Kidney epithelial cell (primary cell): ENCODE results near the gene NCOR2. TPM values are rescaled to one million over a fixed set of nuclear protein-coding genes. Genes with fewer than 3 reads are reported as not detected.

ENCODE experiments used
- DNase-seq: peaks from one replicate; pipeline ENCODE4 v3.0.0-alpha.2; 2010; ENCODE audit warnings: low read depth
- H3K27me3 ChIP-seq: 2 replicates; pipeline ENCODE4 v1.6.0; 2011; ENCODE audit warnings: low read length; ENCODE audit not compliant: control insufficient read depth, insufficient read depth
- H3K36me3 ChIP-seq: 2 replicates; pipeline ENCODE4 v1.5.1; 2011; ENCODE audit warnings: low read length; ENCODE audit not compliant: control insufficient read depth, insufficient read depth
- H3K4me3 ChIP-seq: 2 replicates; pipeline ENCODE4 v1.5.1; 2011; ENCODE audit warnings: low read depth, mild to moderate bottlenecking, control low read depth, low read length
- total RNA-seq: library from RNA; depleted of rRNA; stranded (reverse); fragments of >200 nt; gene quantifications from 2 replicates; pipeline ENCODE4 v1.2.3, GENCODE V29; 2015
- TF ChIP-seq, protein P1 (sequence below): IDR thresholded peaks from 2 replicates; pipeline ENCODE4 v1.5.1; 2011; ENCODE audit warnings: mild to moderate bottlenecking, moderate library complexity, low read length, control low read depth, inconsistent platforms; ENCODE audit not compliant: insufficient read depth, poor library complexity, severe bottlenecking

The NCOR2 gene
- total RNA-seq, 1 donor from 2014 or later, result 113 TPM

DNA sequence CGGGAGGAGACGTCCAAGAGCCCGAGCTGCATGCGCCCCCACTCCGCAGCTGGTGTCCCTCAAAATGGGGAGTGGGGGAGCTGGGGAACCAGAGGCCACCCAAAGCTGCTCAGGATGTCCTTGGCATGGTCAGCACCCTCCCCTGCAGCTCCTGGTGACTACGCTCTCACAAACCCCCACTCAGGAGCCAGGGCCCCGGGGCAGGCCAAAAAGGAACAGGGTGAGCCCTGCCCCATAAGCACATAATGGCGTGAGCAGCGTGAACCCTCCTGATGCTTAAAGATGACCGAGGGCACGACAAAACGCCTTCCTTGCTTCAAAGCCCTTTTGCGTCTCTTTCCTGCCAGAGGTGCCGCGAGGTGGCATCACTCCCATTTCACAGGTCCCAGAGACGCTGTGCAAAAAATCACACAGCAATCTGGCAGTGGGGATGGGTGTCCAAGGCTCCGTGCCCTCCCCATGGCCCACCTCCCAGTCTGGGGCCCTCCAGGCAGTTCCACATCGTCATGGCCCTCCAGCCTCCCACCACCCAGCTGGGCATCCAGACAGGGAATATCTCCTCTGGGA, 13.5 kb downstream of the NCOR2 start:
- H3K4me3 ChIP-seq, result no peak overlapping the region
- TF ChIP-seq, protein P1, sequence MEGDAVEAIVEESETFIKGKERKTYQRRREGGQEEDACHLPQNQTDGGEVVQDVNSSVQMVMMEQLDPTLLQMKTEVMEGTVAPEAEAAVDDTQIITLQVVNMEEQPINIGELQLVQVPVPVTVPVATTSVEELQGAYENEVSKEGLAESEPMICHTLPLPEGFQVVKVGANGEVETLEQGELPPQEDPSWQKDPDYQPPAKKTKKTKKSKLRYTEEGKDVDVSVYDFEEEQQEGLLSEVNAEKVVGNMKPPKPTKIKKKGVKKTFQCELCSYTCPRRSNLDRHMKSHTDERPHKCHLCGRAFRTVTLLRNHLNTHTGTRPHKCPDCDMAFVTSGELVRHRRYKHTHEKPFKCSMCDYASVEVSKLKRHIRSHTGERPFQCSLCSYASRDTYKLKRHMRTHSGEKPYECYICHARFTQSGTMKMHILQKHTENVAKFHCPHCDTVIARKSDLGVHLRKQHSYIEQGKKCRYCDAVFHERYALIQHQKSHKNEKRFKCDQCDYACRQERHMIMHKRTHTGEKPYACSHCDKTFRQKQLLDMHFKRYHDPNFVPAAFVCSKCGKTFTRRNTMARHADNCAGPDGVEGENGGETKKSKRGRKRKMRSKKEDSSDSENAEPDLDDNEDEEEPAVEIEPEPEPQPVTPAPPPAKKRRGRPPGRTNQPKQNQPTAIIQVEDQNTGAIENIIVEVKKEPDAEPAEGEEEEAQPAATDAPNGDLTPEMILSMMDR, result no peak
- H3K36me3 ChIP-seq, result no peaks in the 10 kb centered on the region
- no peaks in the 10 kb centered on the region for H3K27me3 ChIP-seq
- no peak for DNase-seq

DNA sequence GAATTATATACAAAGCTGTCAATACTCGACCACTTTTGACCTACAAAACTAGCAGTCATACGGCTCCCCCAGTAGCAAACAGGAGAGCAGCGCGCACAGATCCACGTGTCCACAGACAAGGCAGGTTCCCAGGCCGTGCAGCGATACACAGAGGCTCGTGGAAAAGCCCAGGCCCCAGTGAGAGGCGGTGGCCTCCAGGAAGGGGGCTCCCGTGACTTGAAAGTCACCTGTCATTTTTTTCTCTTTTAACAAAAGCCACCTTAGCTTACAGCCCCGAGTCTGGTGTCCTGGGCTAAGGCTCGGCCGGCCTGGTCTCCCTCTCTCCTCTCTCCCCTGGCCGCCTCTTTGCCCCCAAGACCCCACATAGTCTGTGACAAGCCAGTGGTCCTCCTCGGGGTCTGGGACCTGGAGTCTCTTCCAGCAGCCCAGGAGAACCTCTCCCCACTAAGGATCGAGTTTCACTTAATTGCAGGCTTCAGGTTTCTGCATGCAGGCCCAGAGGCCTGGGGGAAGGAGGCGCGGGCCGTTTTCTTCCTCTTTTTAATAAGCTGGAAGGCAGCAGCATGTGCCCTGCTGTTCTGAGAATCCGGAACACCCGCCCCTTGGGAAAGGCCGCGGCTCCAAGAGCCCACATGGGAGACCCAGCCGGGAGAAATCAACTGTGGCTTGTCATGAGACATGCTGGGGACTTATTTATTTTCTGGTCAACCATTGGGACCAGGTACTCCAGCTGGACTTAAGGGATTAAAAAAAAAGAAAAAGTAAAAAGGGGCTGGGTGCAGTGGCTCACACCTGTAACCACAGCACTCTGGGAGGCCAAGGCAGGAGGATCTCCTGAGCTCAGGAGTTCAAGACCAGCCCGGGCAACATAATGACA, 15.9 kb downstream of the NCOR2 start:
- Histone ChIP-seq H3K4me3 (no peak overlapping the region), H3K36me3 (no peaks in the 10 kb centered on the region), H3K27me3 (no peaks in the 10 kb centered on the region)
- TF ChIP-seq, protein P1, result no peak
- no peak for DNase-seq

DNA sequence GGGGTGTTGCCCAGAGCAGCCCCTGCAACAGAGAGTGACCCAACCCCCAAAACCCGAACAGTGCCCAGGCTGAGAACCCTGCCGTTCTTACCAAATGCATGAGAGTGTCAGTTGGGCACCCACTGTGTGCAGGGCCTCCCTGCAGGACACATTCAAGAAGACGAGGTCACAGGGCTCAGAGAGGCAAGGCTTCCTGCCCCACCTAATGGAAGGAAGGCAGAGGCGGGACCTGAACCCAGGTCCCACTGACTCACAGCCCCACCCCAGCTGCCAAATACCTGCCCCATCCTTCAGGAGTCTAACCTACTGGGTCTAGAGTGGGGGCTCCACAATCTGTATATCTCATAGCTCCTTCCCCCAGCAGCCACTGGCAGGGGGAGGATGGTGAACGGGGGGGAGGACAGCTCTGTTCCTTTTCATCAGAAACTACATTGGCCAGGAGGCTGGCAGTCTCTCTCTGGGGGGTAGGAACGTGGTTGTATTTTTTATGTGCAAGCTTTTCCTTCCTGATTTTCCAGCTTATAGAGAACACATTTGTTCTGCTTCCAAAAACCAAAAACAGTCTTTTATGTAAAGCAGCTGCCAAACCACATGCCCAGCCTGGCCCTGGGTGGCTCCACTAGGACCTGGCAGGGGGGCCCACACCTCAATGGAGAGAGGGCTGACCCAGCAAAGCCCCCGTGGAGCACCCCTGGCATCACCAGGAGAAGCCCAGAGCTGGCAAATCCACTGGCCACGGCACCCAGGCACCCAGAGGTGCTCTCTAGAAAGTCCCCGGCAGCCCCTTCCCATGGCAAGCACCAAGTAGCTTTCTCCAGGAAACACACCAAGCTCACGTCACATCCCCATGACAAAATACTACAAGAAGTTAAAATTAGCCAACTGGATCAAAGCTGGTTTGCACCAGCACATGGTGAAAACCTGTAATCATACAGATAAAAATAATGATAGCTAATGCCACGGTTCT, 17.0 kb downstream of the NCOR2 start:
- H3K27me3 ChIP-seq, result no peaks in the 10 kb centered on the region
- no peak for DNase-seq
- H3K36me3 ChIP-seq, result no peaks in the 10 kb centered on the region
- no peak overlapping the region for H3K4me3 ChIP-seq
- TF ChIP-seq, protein P1, result no peak

DNA sequence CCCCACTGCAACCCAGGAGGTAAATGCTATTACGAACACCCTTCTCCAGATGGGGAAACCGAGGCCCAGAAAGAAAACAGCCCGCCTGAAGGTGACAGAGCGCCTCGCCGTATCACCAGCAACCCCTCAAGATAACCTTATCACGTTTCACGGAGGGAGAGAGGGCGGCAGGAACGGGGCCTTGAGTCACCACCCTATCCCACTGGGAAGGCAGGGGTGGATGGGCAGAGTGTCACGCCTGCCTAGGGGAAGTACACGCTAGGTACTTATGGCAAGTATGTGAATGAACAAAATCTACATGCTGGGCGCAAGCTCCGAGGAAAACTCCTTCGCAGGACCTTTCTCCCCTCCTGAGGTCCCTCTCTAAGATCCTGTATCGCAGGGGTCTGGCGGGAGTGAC, 17.8 kb downstream of the NCOR2 start:
- no peaks in the 10 kb centered on the region for H3K36me3 ChIP-seq
- no peaks in the 10 kb centered on the region for H3K27me3 ChIP-seq
- H3K4me3 ChIP-seq, result no peak overlapping the region
- TF ChIP-seq, protein P1, result no peak
- DNase-seq, result no peak

DNA sequence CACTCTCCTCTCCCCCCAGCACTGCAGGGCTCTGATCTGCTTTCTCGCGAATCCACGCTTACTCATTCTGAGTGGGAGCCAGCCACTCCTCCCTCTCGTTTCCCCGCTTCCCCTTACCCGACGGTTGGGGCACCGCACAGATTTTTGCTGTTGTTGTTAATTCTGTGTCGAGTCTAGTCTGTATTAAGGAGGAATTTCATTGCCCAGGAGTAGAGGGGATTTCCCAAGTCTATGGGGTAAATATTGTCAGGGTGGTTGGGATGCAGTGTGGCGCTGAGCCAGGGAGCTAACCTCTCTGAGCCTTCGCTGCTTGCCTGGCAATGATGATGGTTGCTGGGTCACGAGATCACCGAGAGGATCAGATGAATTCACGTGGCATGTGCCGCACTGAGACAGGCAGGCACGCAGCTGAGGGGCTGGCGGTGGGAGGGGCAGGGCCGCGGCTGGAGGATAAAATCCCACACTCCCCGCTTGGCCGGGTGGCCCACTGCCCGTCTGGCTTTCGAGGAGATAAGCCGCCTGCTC, 18.5 kb downstream of the NCOR2 start:
- DNase-seq, result no peak

More for the DNA sequence above, 18.5 kb downstream of the NCOR2 start:
- Histone ChIP-seq H3K4me3 (no peak overlapping the region), H3K36me3 (no peaks in the 10 kb centered on the region), H3K27me3 (no peaks in the 10 kb centered on the region)
- TF ChIP-seq, protein P1, result no peak
